SU-DHL-6 (cell line): ENCODE data around the gene PPP1R14B.

Source experiments
- EZH2phosphoT487 ChIP-seq: fragments of 200-600 bp; sonication (generic), shearing (Covaris generic); conservative IDR thresholded peaks from 2 replicates; pipeline ENCODE4 v1.6.1; 2018; ENCODE audit warnings: mild to moderate bottlenecking, antibody characterized with exemption, low read length, moderate library complexity, mixed read lengths
- TF ChIP-seq, protein P1 (sequence below): fragments of 200-600 bp; sonication (generic); IDR thresholded peaks from one replicate; pipeline ENCODE4 v1.5.1; 2017; ENCODE audit warnings: antibody characterized with exemption, mild to moderate bottlenecking, low read length, moderate library complexity; ENCODE audit not compliant: insufficient read depth, poor library complexity, severe bottlenecking

DNA sequence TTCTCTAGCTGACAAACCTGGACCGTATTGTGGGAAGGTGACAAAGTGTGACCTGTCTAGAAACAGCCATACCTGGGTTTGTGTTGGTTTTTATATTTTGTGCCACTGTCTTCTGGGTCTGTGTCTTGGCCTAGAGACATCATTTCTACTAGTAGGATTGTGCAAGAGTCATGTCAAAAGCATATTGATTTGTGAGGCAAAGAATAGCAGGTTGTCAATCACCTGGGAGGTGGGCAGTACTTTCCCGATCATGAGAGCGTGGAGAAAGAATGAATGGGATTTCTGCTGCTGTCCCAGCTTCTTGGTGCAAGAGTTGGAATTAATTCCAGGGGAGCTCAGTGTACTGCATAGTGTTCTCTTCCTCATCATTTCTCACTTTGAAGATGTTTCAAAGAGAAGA, 45.2 kb downstream of the PPP1R14B start:
- TF ChIP-seq, protein P1, sequence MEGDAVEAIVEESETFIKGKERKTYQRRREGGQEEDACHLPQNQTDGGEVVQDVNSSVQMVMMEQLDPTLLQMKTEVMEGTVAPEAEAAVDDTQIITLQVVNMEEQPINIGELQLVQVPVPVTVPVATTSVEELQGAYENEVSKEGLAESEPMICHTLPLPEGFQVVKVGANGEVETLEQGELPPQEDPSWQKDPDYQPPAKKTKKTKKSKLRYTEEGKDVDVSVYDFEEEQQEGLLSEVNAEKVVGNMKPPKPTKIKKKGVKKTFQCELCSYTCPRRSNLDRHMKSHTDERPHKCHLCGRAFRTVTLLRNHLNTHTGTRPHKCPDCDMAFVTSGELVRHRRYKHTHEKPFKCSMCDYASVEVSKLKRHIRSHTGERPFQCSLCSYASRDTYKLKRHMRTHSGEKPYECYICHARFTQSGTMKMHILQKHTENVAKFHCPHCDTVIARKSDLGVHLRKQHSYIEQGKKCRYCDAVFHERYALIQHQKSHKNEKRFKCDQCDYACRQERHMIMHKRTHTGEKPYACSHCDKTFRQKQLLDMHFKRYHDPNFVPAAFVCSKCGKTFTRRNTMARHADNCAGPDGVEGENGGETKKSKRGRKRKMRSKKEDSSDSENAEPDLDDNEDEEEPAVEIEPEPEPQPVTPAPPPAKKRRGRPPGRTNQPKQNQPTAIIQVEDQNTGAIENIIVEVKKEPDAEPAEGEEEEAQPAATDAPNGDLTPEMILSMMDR: no peak
- TF ChIP-seq EZH2phosphoT487: no peak
